ENCODE results near the gene RIIAD1. TPM values are rescaled to one million over a fixed set of nuclear protein-coding genes. Genes with fewer than 3 reads are reported as not detected.

RIIAD1 gene
- total and polyA plus RNA-seq, 2 donors (not counting 3 experiments of a cell fraction or from before 2014, with no cell fraction given): not detected

DNA sequence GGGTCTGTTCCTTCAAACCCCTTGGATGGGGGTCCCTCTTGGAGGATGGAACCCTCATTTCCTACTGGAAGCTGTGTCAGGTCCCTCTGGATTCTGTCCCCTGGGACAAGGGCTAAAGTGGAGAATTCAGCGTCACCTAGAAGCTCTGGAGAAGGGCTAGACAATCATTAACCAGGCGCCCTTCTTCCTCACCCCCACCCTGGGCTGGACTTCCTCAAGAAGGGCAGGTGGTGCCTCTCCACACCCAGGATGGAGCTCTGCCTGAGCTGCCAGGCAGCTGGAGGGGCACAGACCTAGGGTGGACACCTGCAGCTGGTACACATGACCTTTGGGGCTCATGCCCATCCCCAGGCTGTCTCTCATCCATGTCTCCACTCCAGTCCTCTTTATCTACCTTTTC lies 8.3 kb upstream of the RIIAD1 start:
- Histone ChIP-seq H3K4me1 (ENCODE audit: control insufficient read depth, extremely low read depth, insufficient read depth, low read length) (no peaks in the 10 kb centered on the region), H3K36me3 (ENCODE audit: control insufficient read depth in 2 of 2, extremely low read depth in 1 of 2, insufficient read depth in 2 of 2, low read length in 2 of 2) (no peaks in the 10 kb centered on the region), H3K79me2 (ENCODE audit: control insufficient read depth, insufficient read depth, low read length) (no peaks in the 10 kb centered on the region), H3K9me1 (replicated peaks; ENCODE audit: control insufficient read depth, extremely low read depth, insufficient read depth, low read length) (no peaks in the 10 kb centered on the region), H3K27me3 (ENCODE audit: control insufficient read depth in 2 of 2, insufficient read depth in 2 of 2, low read length in 2 of 2) (peaks cover 19 to 31% of the 10 kb centered on the region in 2 experiments), H3K9me3 (replicated peaks; ENCODE audit: control insufficient read depth, insufficient read depth, low read length) (no peaks in the 10 kb centered on the region), H3K4me3 (replicated peaks in 1 of 3; ENCODE audit: insufficient read depth in 1 of 3, low read depth in 1 of 3, low read length in 3 of 3) (no peak overlapping the region), H3K4me2 (ENCODE audit: insufficient read depth, low read length) (no peak overlapping the region), H2AFZ (ENCODE audit: low read depth, low read length) (no peak overlapping the region), H4K20me1 (replicated peaks; ENCODE audit: control insufficient read depth, extremely low read depth, insufficient read depth, low read length) (no peaks in the 10 kb centered on the region), H3K9ac (replicated peaks; ENCODE audit: extremely low read depth, insufficient read depth, low read length) (no peak overlapping the region), H3K27ac (ENCODE audit: insufficient read depth, low read depth, low read length) (no peak overlapping the region)
- CTCF ChIA-PET: interaction anchor here (1.0 to 1.3 kb wide), 2 partner anchors 12 to 22 kb away, joined by 3 to 4 read pairs; no protein-coding TSS in a partner anchor
- DNase-seq (ENCODE audit: low read depth, low spot score): no peak
- dilution Hi-C loops (cut with MboI; ENCODE audit: extremely low pct_ligation_motif_present, low sequenced_read_pairs): no loop called here
- POLR2A ChIA-PET: no interaction called here
- no peak for TF ChIP-seq FOS (IDR thresholded peaks at IDR 0.05; ENCODE audit: borderline replicate concordance, insufficient read depth, low read length)
- TF ChIP-seq POLR2AphosphoS5 (IDR thresholded peaks at IDR 0.05; ENCODE audit: insufficient read depth, low read depth, low read length): no peak
- TF ChIP-seq EZH2 (IDR thresholded peaks at IDR 0.05; ENCODE audit: borderline replicate concordance, low read depth, low read length, severe bottlenecking): no peak
- TF ChIP-seq, protein P1, sequence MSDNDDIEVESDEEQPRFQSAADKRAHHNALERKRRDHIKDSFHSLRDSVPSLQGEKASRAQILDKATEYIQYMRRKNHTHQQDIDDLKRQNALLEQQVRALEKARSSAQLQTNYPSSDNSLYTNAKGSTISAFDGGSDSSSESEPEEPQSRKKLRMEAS (IDR thresholded peaks at IDR 0.05; ENCODE audit: insufficient read depth, insufficient read length): no peak
- no peak for TF ChIP-seq GATA2 (IDR thresholded peaks at IDR 0.05; ENCODE audit: insufficient read depth, insufficient read length, low read depth, low read length)
- TF ChIP-seq POLR2A (IDR thresholded peaks at IDR 0.05; ENCODE audit: low read depth, low read length): no peak
- no peak for FAIRE-seq
- intact Hi-C loops (cut with micrococcal nuclease): no loop called here
- BruUV-seq (replicated peaks): no TSS peak

DNA sequence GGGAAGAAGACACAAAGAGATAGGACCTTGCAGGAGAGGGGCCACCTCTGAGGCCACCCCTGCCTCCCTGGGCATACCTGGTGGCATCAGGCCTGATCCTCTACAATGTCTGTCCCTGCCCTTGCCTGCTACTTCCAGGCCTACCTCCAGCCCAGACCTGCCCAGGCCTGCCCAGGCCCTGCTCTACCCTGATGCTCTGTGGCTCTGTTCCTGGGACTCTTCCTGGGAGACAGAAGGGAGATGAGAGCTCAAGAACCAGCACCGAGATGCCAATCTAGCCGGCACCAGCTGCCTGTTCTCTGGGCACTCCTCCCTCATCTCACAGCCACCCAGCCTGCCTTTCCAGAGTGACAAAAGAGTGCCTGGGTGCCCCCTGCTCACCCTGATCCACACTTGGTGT lies 7.4 kb upstream of the RIIAD1 start:
- Histone ChIP-seq H3K4me3 (replicated peaks in 1 of 3; ENCODE audit: insufficient read depth in 1 of 3, low read depth in 1 of 3, low read length in 3 of 3) (no peak overlapping the region), H2AFZ (ENCODE audit: low read depth, low read length) (no peak overlapping the region), H3K9ac (replicated peaks; ENCODE audit: extremely low read depth, insufficient read depth, low read length) (no peak overlapping the region), H3K4me1 (ENCODE audit: control insufficient read depth, extremely low read depth, insufficient read depth, low read length) (no peaks in the 10 kb centered on the region), H3K27me3 (ENCODE audit: control insufficient read depth in 2 of 2, insufficient read depth in 2 of 2, low read length in 2 of 2) (peaks cover 26 to 35% of the 10 kb centered on the region in 2 experiments), H3K9me3 (replicated peaks; ENCODE audit: control insufficient read depth, insufficient read depth, low read length) (no peaks in the 10 kb centered on the region), H3K9me1 (replicated peaks; ENCODE audit: control insufficient read depth, extremely low read depth, insufficient read depth, low read length) (no peaks in the 10 kb centered on the region), H3K27ac (ENCODE audit: insufficient read depth, low read depth, low read length) (no peak overlapping the region), H3K36me3 (ENCODE audit: control insufficient read depth in 2 of 2, extremely low read depth in 1 of 2, insufficient read depth in 2 of 2, low read length in 2 of 2) (no peaks in the 10 kb centered on the region), H3K4me2 (ENCODE audit: insufficient read depth, low read length) (no peak overlapping the region), H3K79me2 (ENCODE audit: control insufficient read depth, insufficient read depth, low read length) (no peaks in the 10 kb centered on the region), H4K20me1 (replicated peaks; ENCODE audit: control insufficient read depth, extremely low read depth, insufficient read depth, low read length) (no peaks in the 10 kb centered on the region)
- FAIRE-seq (no peak), DNase-seq (ENCODE audit: low read depth, low spot score) (no peak)
- BruUV-seq (replicated peaks): no TSS peak
- intact Hi-C loops (cut with micrococcal nuclease): no loop called here
- no peak for TF ChIP-seq EZH2 (IDR thresholded peaks at IDR 0.05; ENCODE audit: borderline replicate concordance, low read depth, low read length, severe bottlenecking)
- TF ChIP-seq GATA2 (IDR thresholded peaks at IDR 0.05; ENCODE audit: insufficient read depth, insufficient read length, low read depth, low read length): no peak
- no peak for TF ChIP-seq FOS (IDR thresholded peaks at IDR 0.05; ENCODE audit: borderline replicate concordance, insufficient read depth, low read length)
- TF ChIP-seq POLR2AphosphoS5 (IDR thresholded peaks at IDR 0.05; ENCODE audit: insufficient read depth, low read depth, low read length): no peak
- TF ChIP-seq, protein P1 (IDR thresholded peaks at IDR 0.05; ENCODE audit: insufficient read depth, insufficient read length): no peak
- TF ChIP-seq, protein P2, sequence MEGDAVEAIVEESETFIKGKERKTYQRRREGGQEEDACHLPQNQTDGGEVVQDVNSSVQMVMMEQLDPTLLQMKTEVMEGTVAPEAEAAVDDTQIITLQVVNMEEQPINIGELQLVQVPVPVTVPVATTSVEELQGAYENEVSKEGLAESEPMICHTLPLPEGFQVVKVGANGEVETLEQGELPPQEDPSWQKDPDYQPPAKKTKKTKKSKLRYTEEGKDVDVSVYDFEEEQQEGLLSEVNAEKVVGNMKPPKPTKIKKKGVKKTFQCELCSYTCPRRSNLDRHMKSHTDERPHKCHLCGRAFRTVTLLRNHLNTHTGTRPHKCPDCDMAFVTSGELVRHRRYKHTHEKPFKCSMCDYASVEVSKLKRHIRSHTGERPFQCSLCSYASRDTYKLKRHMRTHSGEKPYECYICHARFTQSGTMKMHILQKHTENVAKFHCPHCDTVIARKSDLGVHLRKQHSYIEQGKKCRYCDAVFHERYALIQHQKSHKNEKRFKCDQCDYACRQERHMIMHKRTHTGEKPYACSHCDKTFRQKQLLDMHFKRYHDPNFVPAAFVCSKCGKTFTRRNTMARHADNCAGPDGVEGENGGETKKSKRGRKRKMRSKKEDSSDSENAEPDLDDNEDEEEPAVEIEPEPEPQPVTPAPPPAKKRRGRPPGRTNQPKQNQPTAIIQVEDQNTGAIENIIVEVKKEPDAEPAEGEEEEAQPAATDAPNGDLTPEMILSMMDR (IDR thresholded peaks at IDR 0.05; ENCODE audit: extremely low read depth in 1 of 2, insufficient read depth in 1 of 2, low read depth in 1 of 2, low read length in 2 of 2): no peak
- TF ChIP-seq POLR2A (IDR thresholded peaks at IDR 0.05; ENCODE audit: low read depth, low read length): no peak
- TF ChIP-seq MYC (IDR thresholded peaks at IDR 0.05; ENCODE audit: low read depth, low read length): no peak
- TF ChIP-seq JUN (IDR thresholded peaks at IDR 0.05; ENCODE audit: borderline replicate concordance, insufficient read depth, insufficient read length, low read depth): no peak
- POLR2A ChIA-PET: no interaction called here
- CTCF ChIA-PET: interaction anchor here (1.0 to 1.3 kb wide), 2 partner anchors 13 to 21 kb away, joined by 3 to 4 read pairs; no protein-coding TSS in a partner anchor
- dilution Hi-C loops (cut with MboI; ENCODE audit: extremely low pct_ligation_motif_present, low sequenced_read_pairs): no loop called here
